ENCODE data around the gene GATA6.

GATA6 gene

GRCh38 chr18:22143347-22144340 lies 25.7 kb upstream of the GATA6 start:
- TF ChIP-seq CTCF (conservative IDR thresholded peaks at IDR 0.05) (no peak), ZFX (IDR thresholded peaks at IDR 0.05) (no peak)
- H3K27ac ChIP-seq: no peak overlapping the region

DNA sequence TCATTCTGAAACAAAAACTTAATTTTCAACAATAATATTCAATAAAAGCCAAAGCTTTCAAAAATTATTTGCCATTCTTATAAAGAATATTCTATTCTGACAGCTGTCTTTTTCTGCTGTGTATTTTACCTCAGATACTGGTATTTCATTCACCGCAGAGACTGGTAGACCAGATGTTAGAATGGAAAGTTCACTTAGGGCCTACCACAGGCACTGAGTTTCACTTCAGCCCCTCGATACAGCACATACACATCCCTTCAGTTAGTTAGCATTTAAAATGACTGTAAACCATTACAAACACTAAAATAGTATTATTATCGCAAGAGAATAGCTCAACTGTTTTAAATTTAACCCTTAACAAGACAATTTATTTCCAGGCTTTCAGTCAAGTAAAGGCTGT lies 24.2 kb upstream of the GATA6 start:
- no peak overlapping the region for H3K27ac ChIP-seq
- no peak for TF ChIP-seq ZFX (IDR thresholded peaks at IDR 0.05)
- no peak for TF ChIP-seq CTCF (conservative IDR thresholded peaks at IDR 0.05)

DNA sequence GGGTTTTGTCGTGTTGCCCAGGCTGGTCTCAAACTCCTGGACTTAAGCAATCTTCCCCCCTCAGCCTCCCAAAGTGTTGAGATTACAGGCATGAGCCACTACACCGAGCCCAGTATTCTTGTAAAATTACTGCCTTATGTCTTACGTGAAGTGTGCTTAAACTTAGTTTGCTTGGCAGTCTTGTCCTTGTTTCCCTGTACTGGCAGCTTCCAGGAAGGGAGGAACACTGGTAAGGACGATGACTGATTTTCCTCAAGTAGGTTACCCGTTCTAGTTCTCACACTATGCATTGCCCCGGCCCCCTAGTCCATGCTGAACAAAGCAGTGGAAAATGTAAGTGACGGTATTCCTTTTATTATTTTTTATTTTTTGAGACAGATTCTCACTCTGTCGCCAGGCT lies 19.7 kb upstream of the GATA6 start:
- no peak overlapping the region for H3K27ac ChIP-seq
- TF ChIP-seq ZFX (IDR thresholded peaks at IDR 0.05) (no peak), CTCF (conservative IDR thresholded peaks at IDR 0.05) (no peak)

GRCh38 chr18:22152093-22152492 lies 17.3 kb upstream of the GATA6 start:
- H3K27ac ChIP-seq: no peak overlapping the region
- TF ChIP-seq CTCF (conservative IDR thresholded peaks at IDR 0.05) (no peak), ZFX (IDR thresholded peaks at IDR 0.05) (no peak)

DNA sequence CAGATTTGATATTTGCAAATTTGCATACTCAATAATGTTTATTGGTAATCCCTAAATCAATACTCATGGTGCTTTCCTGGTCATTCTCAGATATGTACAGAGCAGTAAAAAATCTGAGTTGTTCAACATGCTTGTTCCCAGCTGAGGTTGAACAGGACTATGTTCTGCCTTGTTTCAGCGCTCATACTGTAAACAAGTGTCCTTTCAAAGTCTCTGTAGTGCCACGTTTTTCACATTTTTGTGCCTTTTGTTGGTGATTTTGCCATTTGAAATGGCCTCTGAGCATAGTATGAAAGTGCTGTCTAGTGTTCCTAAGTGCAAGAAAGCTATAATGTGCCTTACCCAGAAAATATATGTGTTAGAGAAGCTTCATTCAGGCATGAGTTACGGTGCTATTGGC lies 16.0 kb upstream of the GATA6 start:
- no peak overlapping the region for H3K27ac ChIP-seq
- TF ChIP-seq ZFX (IDR thresholded peaks at IDR 0.05) (no peak), CTCF (conservative IDR thresholded peaks at IDR 0.05) (no peak)

- no peak overlapping the region for H3K27ac ChIP-seq
- TF ChIP-seq CTCF (conservative IDR thresholded peaks at IDR 0.05) (no peak), ZFX (IDR thresholded peaks at IDR 0.05) (no peak)
Observed at GRCh38 chr18:22155584-22155983, 13.8 kb upstream of the GATA6 start.

DNA sequence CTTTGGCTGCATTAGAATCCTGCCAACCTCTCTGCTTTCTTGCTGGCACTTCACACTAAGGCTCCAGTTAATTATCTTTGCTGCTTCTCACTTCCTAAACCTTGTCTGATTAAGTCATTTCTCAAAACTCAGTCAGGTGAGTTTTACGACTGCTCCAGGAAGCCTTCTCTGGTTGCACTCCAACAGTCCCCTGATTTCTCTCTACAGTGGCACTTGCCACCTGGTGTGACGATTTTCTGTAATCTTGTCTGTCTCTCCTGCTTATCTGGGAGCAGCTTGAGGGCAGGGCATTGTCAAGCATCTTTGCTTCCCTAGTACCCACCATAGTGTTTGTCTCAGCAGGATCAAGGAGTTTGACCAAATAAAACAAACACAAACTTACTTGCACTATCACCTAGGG lies 10.4 kb upstream of the GATA6 start:
- TF ChIP-seq CTCF (conservative IDR thresholded peaks at IDR 0.05) (no peak), ZFX (IDR thresholded peaks at IDR 0.05) (no peak)

More for the DNA sequence above, 10.4 kb upstream of the GATA6 start:
- H3K27ac ChIP-seq: no peak overlapping the region

Measured in C4-2B (cell line).